Smooth muscle cell of the coronary artery (primary cell): ENCODE results near the gene TMEM184A. TPM values are rescaled to one million over a fixed set of nuclear protein-coding genes. Genes with fewer than 3 reads are reported as not detected.

Source experiments
- total RNA-seq: library from RNA; depleted of rRNA; stranded (reverse); fragments of >200 nt; gene quantifications from 2 replicates; pipeline ENCODE4 v1.2.3, GENCODE V29; 2014; ENCODE audit warnings: low replicate concordance

The TMEM184A gene
- total RNA-seq = 0.53 TPM in 1 of 2 replicates, not detected in the other

GRCh38 chr7:1555813-1556543 lies at the start of gene TMEM184A:
Gene TMEM184A (minus strand): TSS chr7:1556205. CDS start chr7:1555484, 721 bp downstream.

GRCh38 chr7:1569833-1570632 lies 14.0 kb upstream of the TMEM184A start, which contains the start of gene PSMG3:
Gene PSMG3 (minus strand): TSS chr7:1570032. CDS start chr7:1569339, 693 bp downstream.

GRCh38 chr7:1503816-1504775 lies 51.9 kb downstream of the TMEM184A start, which contains the start of gene INTS1:
Gene INTS1 (minus strand): TSS chr7:1504389. CDS start chr7:1503960, 429 bp downstream.

Other genes with a start within 250 kb of the TMEM184A start
- gene MICALL2, start 96.7 kb downstream of the TMEM184A start, total RNA-seq = 13.7 and 17.1 TPM in 2 replicates
- 31.0 and 31.7 TPM in 2 replicates for gene INTS1, start 51.8 kb downstream of the TMEM184A start, total RNA-seq
- gene MAFK, start 25.5 kb downstream of the TMEM184A start, total RNA-seq = 20.4 and 44.2 TPM in 2 replicates
- gene PSMG3, start 13.8 kb upstream of the TMEM184A start, total RNA-seq = 20.8 and 30.1 TPM in 2 replicates
- gene ELFN1, start 114.1 kb upstream of the TMEM184A start, total RNA-seq = 0.08 and 3.2 TPM in 2 replicates